ENCODE results near the gene AGER. TPM values are rescaled to one million over a fixed set of nuclear protein-coding genes. Genes with fewer than 3 reads are reported as not detected.

Gene AGER
- total RNA-seq, 4 donors from 2014 or later: 0.59 to 1.7 (median 1.4) TPM

GRCh38 chr6:32190911-32191677, 7.0 kb upstream of the AGER start:
- Histone ChIP-seq H3K9me3 (no peaks in the 10 kb centered on the region), H3K36me3 (peaks cover 9 to 22% (median 13%) of the 10 kb centered on the region in 3 donors), H3K27ac (peak overlapping the region; percentile 95 to 99 (median 98)), H3K4me1 (peaks cover 22 to 87% (median 49%) of the 10 kb centered on the region in 3 donors), H3K4me3 (peak overlapping the region; percentile 69 to 93 (median 87)), H3K27me3 (no peaks in the 10 kb centered on the region)
- intact Hi-C loops (cut with DNase I): no loop called here
- no peak for DNase-seq
- WGBS, 2 donors: 61 to 67% methylated on average over 5 to 6 of the region's 8 CpGs
- TF ChIP-seq POLR2A (IDR thresholded peaks at IDR 0.05): no peak
- no peak for TF ChIP-seq CTCF (IDR thresholded peaks at IDR 0.05)

GRCh38 chr6:32190054-32190851, 6.2 kb upstream of the AGER start, which contains the start of gene PBX2:
PBX2 (minus strand) TSS chr6:32190202; CDS start chr6:32189915, 287 bp downstream.
- 1 to 2% methylated on average over 8 to 11 of the region's 23 CpGs for WGBS, 2 donors
- no peaks in the 10 kb centered on the region for H3K9me3 ChIP-seq
- intact Hi-C loops (cut with DNase I): no loop called here
- peak; percentile 70 for DNase-seq
- H3K27ac ChIP-seq: peak within 1 kb of the TSS; percentile 95 to 99 (median 98)
- peak within 1 kb of the TSS; percentile 69 to 93 (median 87) for H3K4me3 ChIP-seq
- peaks cover 22 to 94% (median 53%) of the 10 kb centered on the region in 3 donors for H3K4me1 ChIP-seq
- H3K27me3 ChIP-seq: no peaks in the 10 kb centered on the region
- TF ChIP-seq POLR2A (IDR thresholded peaks at IDR 0.05) (peak in 2 of 4 donors; percentile 69 to 88), CTCF (IDR thresholded peaks at IDR 0.05) (no peak)
- peaks cover 9 to 25% (median 13%) of the 10 kb centered on the region in 3 donors for H3K36me3 ChIP-seq

- Histone ChIP-seq H3K4me3 (peak overlapping the region; percentile 69 to 93 (median 87)), H3K27me3 (no peaks in the 10 kb centered on the region), H3K9me3 (no peaks in the 10 kb centered on the region), H3K27ac (peak overlapping the region; percentile 95 to 99 (median 98)), H3K4me1 (peaks cover 22 to 92% (median 49%) of the 10 kb centered on the region in 3 donors), H3K36me3 (peaks cover 9 to 25% (median 13%) of the 10 kb centered on the region in 3 donors)
- TF ChIP-seq CTCF (IDR thresholded peaks at IDR 0.05) (no peak), POLR2A (IDR thresholded peaks at IDR 0.05) (no peak)
- WGBS, 2 donors: no CpG with 5 or more reads among the region's 23 CpGs
- DNase-seq: no peak
- intact Hi-C loops (cut with DNase I): no loop called here
Observed at GRCh38 chr6:32189742-32190053, 5.6 kb upstream of the AGER start.

GRCh38 chr6:32189069-32189741, 5.2 kb upstream of the AGER start:
- H3K4me3 ChIP-seq: peak overlapping the region; percentile 69 to 93 (median 87)
- intact Hi-C loops (cut with DNase I): no loop called here
- H3K9me3 ChIP-seq: no peaks in the 10 kb centered on the region
- no peak for DNase-seq
- H3K27ac ChIP-seq: peak overlapping the region; percentile 95 to 99 (median 98)
- no peaks in the 10 kb centered on the region for H3K27me3 ChIP-seq
- TF ChIP-seq CTCF (IDR thresholded peaks at IDR 0.05) (no peak), POLR2A (IDR thresholded peaks at IDR 0.05) (no peak)
- H3K4me1 ChIP-seq: peaks cover 22 to 88% (median 44%) of the 10 kb centered on the region in 3 donors
- WGBS, 2 donors: 1 to 4% methylated on average over 9 to 10 of the region's 10 CpGs
- H3K36me3 ChIP-seq: peaks cover 9 to 25% (median 13%) of the 10 kb centered on the region in 3 donors
